Measurements from ENCODE around the gene CCDC3.

- TF ChIP-seq CTCF (IDR thresholded peaks at IDR 0.05; ENCODE audit: low read depth, low read length, poor library complexity, severe bottlenecking) = no peak
- no peak for TF ChIP-seq EZH2phosphoT487 (IDR thresholded peaks at IDR 0.05; ENCODE audit: borderline replicate concordance, low read length)
These were observed 98.6 kb downstream of the CCDC3 start for GRCh38 chr10:12902851-12903358.

All from DOHH2 (cell line).